ENCODE data around the gene AGPAT1. TPM values are rescaled to one million over a fixed set of nuclear protein-coding genes. Genes with fewer than 3 reads are reported as not detected.

The AGPAT1 gene
- total RNA-seq, 2 donors from 2014 or later = 43.0 to 53.1 TPM

DNA sequence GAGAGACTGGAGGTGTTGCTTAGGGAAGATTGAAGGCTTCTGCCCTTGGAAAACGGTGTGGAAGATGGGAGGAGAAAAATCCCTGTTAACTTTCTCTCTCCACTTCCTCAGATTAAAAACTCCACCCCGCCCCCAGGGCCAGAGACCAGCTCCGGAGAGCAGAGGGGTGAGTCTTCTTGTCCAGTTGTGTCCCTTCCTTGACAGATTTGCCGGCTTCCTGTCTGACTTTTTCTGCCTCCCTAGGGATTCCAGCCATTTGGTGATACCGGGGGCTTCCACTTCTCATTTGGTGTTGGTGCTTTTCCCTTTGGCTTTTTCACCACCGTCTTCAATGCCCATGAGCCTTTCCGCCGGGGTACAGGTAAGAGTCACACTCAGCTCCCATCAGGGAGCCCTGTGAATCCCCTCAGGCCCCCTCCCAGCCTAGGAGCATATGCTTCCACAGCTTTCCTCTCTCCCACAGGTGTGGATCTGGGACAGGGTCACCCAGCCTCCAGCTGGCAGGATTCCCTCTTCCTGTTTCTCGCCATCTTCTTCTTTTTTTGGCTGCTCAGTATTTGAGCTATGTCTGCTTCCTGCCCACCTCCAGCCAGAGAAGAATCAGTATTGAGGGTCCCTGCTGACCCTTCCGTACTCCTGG, 4.0 kb upstream of the AGPAT1 start:
- ATAC-seq (ENCODE audit: insufficient number of reproducible peaks, low FRiP score, low read depth) (no peak), DNase-seq (ENCODE audit: low spot score) (no peak)
- Histone ChIP-seq H3K4me3 (no peak overlapping the region), H3K9me3 (no peaks in the 10 kb centered on the region), H3K27me3 (replicated peaks; ENCODE audit: insufficient read depth) (no peaks in the 10 kb centered on the region), H3K36me3 (peaks cover 5% of the 10 kb centered on the region), H3K27ac (no peak overlapping the region), H3K4me1 (ENCODE audit: control insufficient read depth in 1 of 2, low read depth in 2 of 2) (peaks cover 22 to 34% of the 10 kb centered on the region in 2 donors)
- TF ChIP-seq, protein P1, sequence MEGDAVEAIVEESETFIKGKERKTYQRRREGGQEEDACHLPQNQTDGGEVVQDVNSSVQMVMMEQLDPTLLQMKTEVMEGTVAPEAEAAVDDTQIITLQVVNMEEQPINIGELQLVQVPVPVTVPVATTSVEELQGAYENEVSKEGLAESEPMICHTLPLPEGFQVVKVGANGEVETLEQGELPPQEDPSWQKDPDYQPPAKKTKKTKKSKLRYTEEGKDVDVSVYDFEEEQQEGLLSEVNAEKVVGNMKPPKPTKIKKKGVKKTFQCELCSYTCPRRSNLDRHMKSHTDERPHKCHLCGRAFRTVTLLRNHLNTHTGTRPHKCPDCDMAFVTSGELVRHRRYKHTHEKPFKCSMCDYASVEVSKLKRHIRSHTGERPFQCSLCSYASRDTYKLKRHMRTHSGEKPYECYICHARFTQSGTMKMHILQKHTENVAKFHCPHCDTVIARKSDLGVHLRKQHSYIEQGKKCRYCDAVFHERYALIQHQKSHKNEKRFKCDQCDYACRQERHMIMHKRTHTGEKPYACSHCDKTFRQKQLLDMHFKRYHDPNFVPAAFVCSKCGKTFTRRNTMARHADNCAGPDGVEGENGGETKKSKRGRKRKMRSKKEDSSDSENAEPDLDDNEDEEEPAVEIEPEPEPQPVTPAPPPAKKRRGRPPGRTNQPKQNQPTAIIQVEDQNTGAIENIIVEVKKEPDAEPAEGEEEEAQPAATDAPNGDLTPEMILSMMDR (IDR thresholded peaks at IDR 0.05) = no peak

DNA sequence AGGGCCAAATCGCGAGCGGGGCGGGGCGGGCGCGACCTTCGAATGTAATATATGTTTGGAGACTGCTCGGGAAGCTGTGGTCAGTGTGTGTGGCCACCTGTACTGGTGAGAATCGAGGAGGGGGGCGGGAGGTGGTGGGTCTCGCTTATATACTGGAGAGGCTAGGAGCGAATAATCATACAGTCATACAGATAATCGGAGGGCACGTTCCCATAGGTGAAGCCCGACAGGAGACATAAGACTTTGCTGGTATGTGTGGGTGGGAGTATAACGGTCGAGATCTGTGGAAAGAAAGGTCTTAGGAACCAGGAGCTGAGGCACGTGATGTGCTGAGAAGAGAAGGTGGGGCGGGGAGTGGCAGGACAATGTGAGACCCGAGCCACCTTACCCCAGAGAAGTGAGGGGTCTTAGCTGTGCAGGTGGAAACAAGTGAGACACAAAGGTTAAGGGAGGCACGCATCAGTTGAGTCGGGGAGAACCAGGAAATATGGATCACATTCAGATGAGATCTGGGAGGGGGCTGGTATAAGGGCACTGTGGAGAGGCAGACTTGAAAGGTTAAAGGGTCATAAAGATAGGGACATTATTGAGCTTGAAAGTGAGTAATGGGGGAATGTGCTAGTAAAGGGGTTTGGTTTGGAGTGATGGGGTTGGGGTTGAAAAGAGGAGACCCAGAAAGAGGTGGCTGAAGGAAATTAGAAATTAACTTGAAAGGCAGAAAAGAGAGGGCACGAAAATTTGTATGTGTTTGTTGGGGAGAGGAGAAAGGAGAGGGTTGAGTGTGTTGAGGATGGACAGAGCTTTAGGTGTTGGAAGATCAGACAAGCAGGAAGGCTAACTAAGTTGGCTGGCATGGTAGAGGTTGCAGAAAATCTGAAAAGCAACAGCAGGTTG, 2.9 kb upstream of the AGPAT1 start:
- ATAC-seq (ENCODE audit: insufficient number of reproducible peaks, low FRiP score, low read depth) = no peak
- TF ChIP-seq, protein P1 (IDR thresholded peaks at IDR 0.05) = no peak
- peak overlapping the region; percentile 98 for H3K4me3 ChIP-seq
- peaks cover 22 to 40% of the 10 kb centered on the region in 2 donors for H3K4me1 ChIP-seq (ENCODE audit: control insufficient read depth in 1 of 2, low read depth in 2 of 2)
- H3K27me3 ChIP-seq (replicated peaks; ENCODE audit: insufficient read depth) = no peaks in the 10 kb centered on the region
- no peak for DNase-seq (ENCODE audit: low spot score)
- no peaks in the 10 kb centered on the region for H3K9me3 ChIP-seq
- H3K36me3 ChIP-seq = peaks cover 5% of the 10 kb centered on the region
- peak overlapping the region; percentile 94 to 96 for H3K27ac ChIP-seq

DNA sequence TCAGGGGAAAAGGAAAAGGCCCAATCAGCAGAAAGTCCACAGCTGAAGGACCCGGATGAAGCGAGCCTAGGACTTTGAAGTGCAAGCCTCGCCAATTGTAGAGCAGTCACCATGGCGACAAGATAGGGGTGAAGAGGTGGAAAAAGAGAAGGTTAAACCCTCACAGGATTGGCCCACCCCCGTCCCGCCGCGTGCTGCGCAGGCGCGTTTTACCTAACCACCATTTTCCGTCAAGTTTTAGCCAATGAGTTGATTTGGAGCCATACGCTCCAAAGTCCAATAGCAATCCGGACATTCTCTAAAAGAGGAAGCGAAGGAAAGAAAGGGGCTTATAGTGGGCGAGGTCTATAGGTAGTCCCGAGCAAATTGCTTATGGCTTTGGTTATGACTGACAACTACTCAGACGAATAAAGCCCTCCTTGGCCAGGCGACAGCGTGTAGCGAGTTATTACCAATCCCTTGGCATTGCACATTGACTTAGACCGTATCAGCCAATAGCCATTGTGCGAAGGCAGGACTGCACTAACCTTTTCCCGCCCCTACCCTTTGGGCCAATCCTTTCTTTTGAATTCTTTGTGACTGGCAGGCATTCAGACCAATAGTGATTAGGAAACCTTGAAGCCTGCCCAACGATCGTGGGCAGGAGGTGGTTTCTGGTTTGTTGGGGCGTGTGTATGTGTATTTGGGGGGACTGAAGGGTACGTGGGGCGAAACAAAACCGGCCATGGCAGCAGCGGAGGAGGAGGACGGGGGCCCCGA, 2.1 kb upstream of the AGPAT1 start, which contains the start of gene RNF5:
TSS of gene RNF5 (plus strand) at position 618 of the 759 bp plus-strand sequence. CDS start at position 725, 107 bp downstream.
- H3K4me1 ChIP-seq (ENCODE audit: control insufficient read depth in 1 of 2, low read depth in 2 of 2) = peaks cover 22 to 40% of the 10 kb centered on the region in 2 donors
- peak within 1 kb of the TSS; percentile 94 to 96 for H3K27ac ChIP-seq
- DNase-seq (ENCODE audit: low spot score) = peak; percentile 100
- TF ChIP-seq, protein P1 (IDR thresholded peaks at IDR 0.05) = no peak
- peak within 1 kb of the TSS; percentile 98 for H3K4me3 ChIP-seq
- no peaks in the 10 kb centered on the region for H3K27me3 ChIP-seq (replicated peaks; ENCODE audit: insufficient read depth)
- H3K36me3 ChIP-seq = peaks cover 5% of the 10 kb centered on the region
- peak; percentile 84 for ATAC-seq (ENCODE audit: insufficient number of reproducible peaks, low FRiP score, low read depth)
- no peaks in the 10 kb centered on the region for H3K9me3 ChIP-seq

DNA sequence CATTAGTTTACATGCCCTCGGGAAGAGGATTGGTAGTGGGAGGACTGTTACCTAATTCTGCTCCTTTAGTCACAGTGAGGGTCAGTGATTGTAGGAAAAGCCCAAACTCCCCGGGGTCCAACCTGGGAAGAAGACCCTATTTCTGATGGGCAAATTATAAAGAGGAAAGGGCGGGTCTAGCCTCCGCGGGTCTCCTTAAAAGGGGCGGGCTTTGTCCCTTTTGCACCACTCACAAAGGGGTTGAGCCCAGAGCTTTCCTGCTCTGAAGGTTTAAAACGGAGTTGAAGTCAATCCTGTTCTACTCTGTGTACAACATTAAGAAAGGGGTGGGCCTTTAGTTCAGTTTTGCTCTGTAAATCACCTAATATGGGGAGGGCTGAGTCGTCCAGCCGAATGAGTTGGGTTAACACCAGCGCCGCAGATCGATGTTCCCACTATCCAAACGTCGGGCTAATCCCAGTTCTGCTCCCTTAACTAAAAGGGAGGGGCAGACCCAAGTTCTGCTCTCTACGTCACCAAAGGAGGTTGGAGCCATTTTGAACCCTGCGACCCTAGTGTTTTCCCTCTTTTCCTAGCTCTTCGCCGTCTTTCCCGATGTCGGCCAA, 1.4 kb upstream of the AGPAT1 start:
- peak overlapping the region; percentile 94 to 96 for H3K27ac ChIP-seq
- peak overlapping the region; percentile 98 for H3K4me3 ChIP-seq
- peaks cover 5% of the 10 kb centered on the region for H3K36me3 ChIP-seq
- no peaks in the 10 kb centered on the region for H3K9me3 ChIP-seq
- ATAC-seq (ENCODE audit: insufficient number of reproducible peaks, low FRiP score, low read depth) (peak; percentile 16), DNase-seq (ENCODE audit: low spot score) (no peak)
- TF ChIP-seq, protein P1 (IDR thresholded peaks at IDR 0.05) = no peak
- H3K4me1 ChIP-seq (ENCODE audit: control insufficient read depth in 1 of 2, low read depth in 2 of 2) = peaks cover 22 to 40% of the 10 kb centered on the region in 2 donors
- H3K27me3 ChIP-seq (replicated peaks; ENCODE audit: insufficient read depth) = no peaks in the 10 kb centered on the region

All from thoracic aorta (tissue), 2 donors.